Measurements from ENCODE around the gene SPTBN1. TPM values are rescaled to one million over a fixed set of nuclear protein-coding genes. Genes with fewer than 3 reads are reported as not detected.

Gene SPTBN1
- total and polyA plus RNA-seq, 9 of the 15 experiments (the other 6 are each of a cell fraction or from before 2014, with no cell fraction given), result 8.9 to 66.8 (median 31.4) TPM

DNA sequence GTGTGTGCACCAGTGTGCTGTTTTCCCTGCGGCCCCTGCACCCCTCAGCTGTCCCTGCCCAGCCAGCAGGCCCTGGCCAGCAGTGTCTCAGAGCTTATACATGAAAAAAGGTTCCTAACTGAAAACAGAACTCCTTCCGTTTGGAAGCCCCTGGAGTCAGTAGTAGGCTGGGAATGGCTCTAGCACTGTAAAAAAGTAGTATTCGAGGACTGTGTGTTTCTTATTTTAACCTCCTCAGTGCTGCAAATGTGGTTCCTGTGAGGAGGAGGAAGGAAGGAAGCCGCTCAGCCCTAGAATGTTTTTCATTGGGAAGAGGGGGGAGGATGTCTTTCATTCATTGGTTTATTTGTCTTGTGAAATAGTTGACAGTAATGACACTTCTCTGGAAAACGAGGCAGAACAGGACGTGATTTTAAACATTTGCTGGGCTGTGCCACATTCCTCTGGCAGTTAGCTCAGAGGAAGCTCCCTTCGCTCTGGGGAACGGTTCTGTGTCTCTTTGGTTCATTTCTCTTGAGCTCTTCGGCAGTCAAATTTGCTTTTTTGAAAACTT, 103.5 kb downstream of the SPTBN1 start (continued):
- TF ChIP-seq SREBF1 (IDR thresholded peaks at IDR 0.05; ENCODE audit: borderline replicate concordance, low read depth, low read length) (no peak), ZSCAN29 (IDR thresholded peaks at IDR 0.05) (no peak), ZBTB1 (CRISPR knock-in tag; IDR thresholded peaks at IDR 0.05; ENCODE audit: borderline replicate concordance, low read depth) (no peak), ZNF282 (CRISPR knock-in tag; IDR thresholded peaks at IDR 0.05) (no peak), KLF16 (IDR thresholded peaks at IDR 0.05) (no peak), SIX5 (IDR thresholded peaks at IDR 0.05; ENCODE audit: borderline replicate concordance in 1 of 2, insufficient read depth in 1 of 2, low read depth in 1 of 2, low read length in 2 of 2) (no peak), HLTF (IDR thresholded peaks at IDR 0.05) (no peak), CHD1 (IDR thresholded peaks at IDR 0.05; ENCODE audit: low read length) (peak; percentile 58), MYNN (IDR thresholded peaks at IDR 0.05) (no peak), MYNN (CRISPR knock-in tag; IDR thresholded peaks at IDR 0.05) (no peak), STAG1 (CRISPR knock-in tag; IDR thresholded peaks at IDR 0.05; ENCODE audit: borderline replicate concordance) (no peak), ZNF274 (IDR thresholded peaks at IDR 0.05; ENCODE audit: borderline replicate concordance, low read depth, low read length) (no peak), CBX2 (IDR thresholded peaks at IDR 0.05; ENCODE audit: insufficient read depth, low read length, poor library complexity, severe bottlenecking) (no peak), MTA3 (IDR thresholded peaks at IDR 0.05; ENCODE audit: borderline replicate concordance) (0 out of 2 replicates have a peak, but pooled peaks have one; percentile 16), RBM39 (optimal IDR thresholded peaks at IDR 0.05; ENCODE audit: low read depth, low read length) (no peak), EP300 (IDR thresholded peaks at IDR 0.05; ENCODE audit: low read length) (no peak)
- TF ChIP-seq, protein P1, sequence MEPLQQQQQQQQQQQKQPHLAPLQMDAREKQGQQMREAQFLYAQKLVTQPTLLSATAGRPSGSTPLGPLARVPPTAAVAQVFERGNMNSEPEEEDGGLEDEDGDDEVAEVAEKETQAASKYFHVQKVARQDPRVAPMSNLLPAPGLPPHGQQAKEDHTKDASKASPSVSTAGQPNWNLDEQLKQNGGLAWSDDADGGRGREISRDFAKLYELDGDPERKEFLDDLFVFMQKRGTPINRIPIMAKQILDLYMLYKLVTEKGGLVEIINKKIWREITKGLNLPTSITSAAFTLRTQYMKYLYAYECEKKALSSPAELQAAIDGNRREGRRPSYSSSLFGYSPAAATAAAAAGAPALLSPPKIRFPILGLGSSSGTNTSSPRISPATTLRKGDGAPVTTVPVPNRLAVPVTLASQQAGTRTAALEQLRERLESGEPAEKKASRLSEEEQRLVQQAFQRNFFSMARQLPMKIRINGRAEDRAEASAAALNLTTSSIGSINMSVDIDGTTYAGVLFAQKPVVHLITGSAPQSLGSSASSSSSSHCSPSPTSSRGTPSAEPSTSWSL (CRISPR knock-in tag; IDR thresholded peaks at IDR 0.05; ENCODE audit: borderline replicate concordance), result no peak
- TF ChIP-seq, protein P2, sequence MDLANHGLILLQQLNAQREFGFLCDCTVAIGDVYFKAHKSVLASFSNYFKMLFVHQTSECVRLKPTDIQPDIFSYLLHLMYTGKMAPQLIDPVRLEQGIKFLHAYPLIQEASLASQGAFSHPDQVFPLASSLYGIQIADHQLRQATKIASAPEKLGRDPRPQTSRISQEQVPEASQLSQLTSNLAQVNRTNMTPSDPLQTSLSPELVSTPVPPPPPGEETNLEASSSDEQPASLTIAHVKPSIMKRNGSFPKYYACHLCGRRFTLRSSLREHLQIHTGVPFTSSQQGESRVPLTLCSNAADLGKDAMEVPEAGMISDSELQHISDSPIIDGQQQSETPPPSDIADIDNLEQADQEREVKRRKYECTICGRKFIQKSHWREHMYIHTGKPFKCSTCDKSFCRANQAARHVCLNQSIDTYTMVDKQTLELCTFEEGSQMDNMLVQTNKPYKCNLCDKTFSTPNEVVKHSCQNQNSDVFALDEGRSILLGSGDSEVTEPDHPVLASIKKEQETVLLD (IDR thresholded peaks at IDR 0.05), result no peak
- TF ChIP-seq, protein P3, sequence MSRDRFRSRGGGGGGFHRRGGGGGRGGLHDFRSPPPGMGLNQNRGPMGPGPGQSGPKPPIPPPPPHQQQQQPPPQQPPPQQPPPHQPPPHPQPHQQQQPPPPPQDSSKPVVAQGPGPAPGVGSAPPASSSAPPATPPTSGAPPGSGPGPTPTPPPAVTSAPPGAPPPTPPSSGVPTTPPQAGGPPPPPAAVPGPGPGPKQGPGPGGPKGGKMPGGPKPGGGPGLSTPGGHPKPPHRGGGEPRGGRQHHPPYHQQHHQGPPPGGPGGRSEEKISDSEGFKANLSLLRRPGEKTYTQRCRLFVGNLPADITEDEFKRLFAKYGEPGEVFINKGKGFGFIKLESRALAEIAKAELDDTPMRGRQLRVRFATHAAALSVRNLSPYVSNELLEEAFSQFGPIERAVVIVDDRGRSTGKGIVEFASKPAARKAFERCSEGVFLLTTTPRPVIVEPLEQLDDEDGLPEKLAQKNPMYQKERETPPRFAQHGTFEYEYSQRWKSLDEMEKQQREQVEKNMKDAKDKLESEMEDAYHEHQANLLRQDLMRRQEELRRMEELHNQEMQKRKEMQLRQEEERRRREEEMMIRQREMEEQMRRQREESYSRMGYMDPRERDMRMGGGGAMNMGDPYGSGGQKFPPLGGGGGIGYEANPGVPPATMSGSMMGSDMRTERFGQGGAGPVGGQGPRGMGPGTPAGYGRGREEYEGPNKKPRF (IDR thresholded peaks at IDR 0.05; ENCODE audit: low read depth, low read length), result no peak
- TF ChIP-seq, protein P4, sequence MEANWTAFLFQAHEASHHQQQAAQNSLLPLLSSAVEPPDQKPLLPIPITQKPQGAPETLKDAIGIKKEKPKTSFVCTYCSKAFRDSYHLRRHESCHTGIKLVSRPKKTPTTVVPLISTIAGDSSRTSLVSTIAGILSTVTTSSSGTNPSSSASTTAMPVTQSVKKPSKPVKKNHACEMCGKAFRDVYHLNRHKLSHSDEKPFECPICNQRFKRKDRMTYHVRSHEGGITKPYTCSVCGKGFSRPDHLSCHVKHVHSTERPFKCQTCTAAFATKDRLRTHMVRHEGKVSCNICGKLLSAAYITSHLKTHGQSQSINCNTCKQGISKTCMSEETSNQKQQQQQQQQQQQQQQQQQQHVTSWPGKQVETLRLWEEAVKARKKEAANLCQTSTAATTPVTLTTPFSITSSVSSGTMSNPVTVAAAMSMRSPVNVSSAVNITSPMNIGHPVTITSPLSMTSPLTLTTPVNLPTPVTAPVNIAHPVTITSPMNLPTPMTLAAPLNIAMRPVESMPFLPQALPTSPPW (CRISPR knock-in tag; IDR thresholded peaks at IDR 0.05), result peak; percentile 48
- TF ChIP-seq, protein P5, sequence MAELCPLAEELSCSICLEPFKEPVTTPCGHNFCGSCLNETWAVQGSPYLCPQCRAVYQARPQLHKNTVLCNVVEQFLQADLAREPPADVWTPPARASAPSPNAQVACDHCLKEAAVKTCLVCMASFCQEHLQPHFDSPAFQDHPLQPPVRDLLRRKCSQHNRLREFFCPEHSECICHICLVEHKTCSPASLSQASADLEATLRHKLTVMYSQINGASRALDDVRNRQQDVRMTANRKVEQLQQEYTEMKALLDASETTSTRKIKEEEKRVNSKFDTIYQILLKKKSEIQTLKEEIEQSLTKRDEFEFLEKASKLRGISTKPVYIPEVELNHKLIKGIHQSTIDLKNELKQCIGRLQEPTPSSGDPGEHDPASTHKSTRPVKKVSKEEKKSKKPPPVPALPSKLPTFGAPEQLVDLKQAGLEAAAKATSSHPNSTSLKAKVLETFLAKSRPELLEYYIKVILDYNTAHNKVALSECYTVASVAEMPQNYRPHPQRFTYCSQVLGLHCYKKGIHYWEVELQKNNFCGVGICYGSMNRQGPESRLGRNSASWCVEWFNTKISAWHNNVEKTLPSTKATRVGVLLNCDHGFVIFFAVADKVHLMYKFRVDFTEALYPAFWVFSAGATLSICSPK (IDR thresholded peaks at IDR 0.05; ENCODE audit: borderline replicate concordance), result no peak

Data from K562 (cell line).